ENCODE data around the gene RHNO1. TPM values are rescaled to one million over a fixed set of nuclear protein-coding genes. Genes with fewer than 3 reads are reported as not detected.
A peak's percentile ranks its signal among the peaks of the same experiment; 100 is the strongest.

Gene RHNO1
- total and polyA plus RNA-seq, 2 donors from 2014 or later: 15.9 to 17.2 TPM

DNA sequence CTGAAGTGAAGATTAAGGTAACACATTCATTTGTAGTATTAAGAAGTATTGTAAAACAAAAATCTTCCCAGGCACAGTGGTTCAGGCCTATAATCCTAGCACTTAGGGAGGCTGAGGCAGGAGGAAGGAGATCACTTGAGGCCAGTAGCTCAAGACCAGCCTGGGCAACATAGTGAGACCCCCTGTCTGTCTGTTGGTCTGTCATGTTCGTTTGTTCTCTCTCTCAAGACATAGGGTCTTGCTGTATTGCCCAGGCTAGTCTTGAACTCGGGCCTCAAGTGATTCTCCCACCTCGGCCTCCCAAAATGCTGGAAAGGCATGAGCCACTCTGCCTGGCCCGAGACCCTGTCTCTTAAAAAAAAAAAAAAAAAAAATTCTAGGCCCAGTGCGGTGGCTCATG lies 20.4 kb downstream of the RHNO1 start:
- no peak overlapping the region for H3K4me3 ChIP-seq (ENCODE audit: low read length in 3 of 3)
- H3K9me3 ChIP-seq (ENCODE audit: control insufficient read depth in 2 of 3, insufficient read depth in 1 of 3, low read length in 3 of 3): no peaks in the 10 kb centered on the region
- no peaks in the 10 kb centered on the region for H3K27me3 ChIP-seq (ENCODE audit: control insufficient read depth, insufficient read depth, low read length)
- TF ChIP-seq, protein P1, sequence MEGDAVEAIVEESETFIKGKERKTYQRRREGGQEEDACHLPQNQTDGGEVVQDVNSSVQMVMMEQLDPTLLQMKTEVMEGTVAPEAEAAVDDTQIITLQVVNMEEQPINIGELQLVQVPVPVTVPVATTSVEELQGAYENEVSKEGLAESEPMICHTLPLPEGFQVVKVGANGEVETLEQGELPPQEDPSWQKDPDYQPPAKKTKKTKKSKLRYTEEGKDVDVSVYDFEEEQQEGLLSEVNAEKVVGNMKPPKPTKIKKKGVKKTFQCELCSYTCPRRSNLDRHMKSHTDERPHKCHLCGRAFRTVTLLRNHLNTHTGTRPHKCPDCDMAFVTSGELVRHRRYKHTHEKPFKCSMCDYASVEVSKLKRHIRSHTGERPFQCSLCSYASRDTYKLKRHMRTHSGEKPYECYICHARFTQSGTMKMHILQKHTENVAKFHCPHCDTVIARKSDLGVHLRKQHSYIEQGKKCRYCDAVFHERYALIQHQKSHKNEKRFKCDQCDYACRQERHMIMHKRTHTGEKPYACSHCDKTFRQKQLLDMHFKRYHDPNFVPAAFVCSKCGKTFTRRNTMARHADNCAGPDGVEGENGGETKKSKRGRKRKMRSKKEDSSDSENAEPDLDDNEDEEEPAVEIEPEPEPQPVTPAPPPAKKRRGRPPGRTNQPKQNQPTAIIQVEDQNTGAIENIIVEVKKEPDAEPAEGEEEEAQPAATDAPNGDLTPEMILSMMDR (IDR thresholded peaks at IDR 0.05; ENCODE audit: borderline replicate concordance, extremely low read depth, insufficient read depth): no peak
- H3K27ac ChIP-seq (ENCODE audit: low read depth in 2 of 2, low read length in 2 of 2): no peak overlapping the region
- no peak for FAIRE-seq
- peaks cover 0 to 5% (median 3%) of the 10 kb centered on the region in 3 donors for H3K4me1 ChIP-seq (ENCODE audit: control insufficient read depth in 2 of 3, insufficient read depth in 2 of 3, low read depth in 1 of 3, low read length in 3 of 3)
- DNase-seq: no peak
- H3K36me3 ChIP-seq (ENCODE audit: control insufficient read depth in 2 of 3, insufficient read depth in 3 of 3, low read length in 3 of 3): no peaks in the 10 kb centered on the region
- intact Hi-C loops (cut with DNase I): no loop called here
- H3K9ac ChIP-seq (ENCODE audit: low read length in 3 of 3): no peak overlapping the region

DNA sequence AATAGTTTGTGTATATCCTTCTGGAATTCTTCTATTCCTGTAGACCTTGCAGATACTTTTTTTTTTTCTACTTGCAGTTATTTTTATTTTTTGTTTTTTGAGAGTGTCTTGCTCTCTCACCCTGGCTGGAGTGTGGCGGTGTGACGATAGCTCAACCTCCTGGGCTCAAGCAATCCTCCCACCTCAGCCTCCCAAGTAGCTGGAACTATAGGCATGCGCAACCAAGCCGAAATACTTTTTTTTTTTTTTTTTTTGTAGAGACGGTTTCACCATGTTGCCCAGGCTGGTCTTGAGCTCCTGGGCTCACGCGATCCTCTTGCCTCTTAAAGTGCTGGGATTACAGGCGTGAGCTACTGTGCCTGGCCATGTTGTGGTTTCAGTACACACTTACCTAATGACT lies 23.6 kb downstream of the RHNO1 start:
- TF ChIP-seq, protein P1 (IDR thresholded peaks at IDR 0.05; ENCODE audit: borderline replicate concordance, extremely low read depth, insufficient read depth): no peak
- DNase-seq (no peak), FAIRE-seq (no peak)
- Histone ChIP-seq H3K9me3 (ENCODE audit: control insufficient read depth in 2 of 3, insufficient read depth in 1 of 3, low read length in 3 of 3) (no peaks in the 10 kb centered on the region), H3K9ac (ENCODE audit: low read length in 3 of 3) (no peak overlapping the region), H3K36me3 (ENCODE audit: control insufficient read depth in 2 of 3, insufficient read depth in 3 of 3, low read length in 3 of 3) (no peaks in the 10 kb centered on the region), H3K27ac (ENCODE audit: low read depth in 2 of 2, low read length in 2 of 2) (no peak overlapping the region), H3K4me1 (ENCODE audit: control insufficient read depth in 2 of 3, insufficient read depth in 2 of 3, low read depth in 1 of 3, low read length in 3 of 3) (peaks cover 0 to 7% (median 6%) of the 10 kb centered on the region in 3 donors), H3K4me3 (ENCODE audit: low read length in 3 of 3) (no peak overlapping the region), H3K27me3 (ENCODE audit: control insufficient read depth, insufficient read depth, low read length) (no peaks in the 10 kb centered on the region)
- intact Hi-C loops (cut with DNase I): no loop called here

GRCh38 chr12:2902272-2902880 lies 25.4 kb downstream of the RHNO1 start:
- Histone ChIP-seq H3K27me3 (ENCODE audit: control insufficient read depth, insufficient read depth, low read length) (no peaks in the 10 kb centered on the region), H3K4me3 (ENCODE audit: low read length in 3 of 3) (no peak overlapping the region), H3K27ac (ENCODE audit: low read depth in 2 of 2, low read length in 2 of 2) (no peak overlapping the region), H3K36me3 (ENCODE audit: control insufficient read depth in 2 of 3, insufficient read depth in 3 of 3, low read length in 3 of 3) (no peaks in the 10 kb centered on the region), H3K9ac (ENCODE audit: low read length in 3 of 3) (no peak overlapping the region), H3K4me1 (ENCODE audit: control insufficient read depth in 2 of 3, insufficient read depth in 2 of 3, low read depth in 1 of 3, low read length in 3 of 3) (peaks cover 0 to 6% (median 5%) of the 10 kb centered on the region in 3 donors), H3K9me3 (ENCODE audit: control insufficient read depth in 2 of 3, insufficient read depth in 1 of 3, low read length in 3 of 3) (no peaks in the 10 kb centered on the region)
- FAIRE-seq (no peak), DNase-seq (no peak)
- intact Hi-C loops (cut with DNase I): no loop called here
- TF ChIP-seq, protein P1 (IDR thresholded peaks at IDR 0.05; ENCODE audit: borderline replicate concordance, extremely low read depth, insufficient read depth): no peak

DNA sequence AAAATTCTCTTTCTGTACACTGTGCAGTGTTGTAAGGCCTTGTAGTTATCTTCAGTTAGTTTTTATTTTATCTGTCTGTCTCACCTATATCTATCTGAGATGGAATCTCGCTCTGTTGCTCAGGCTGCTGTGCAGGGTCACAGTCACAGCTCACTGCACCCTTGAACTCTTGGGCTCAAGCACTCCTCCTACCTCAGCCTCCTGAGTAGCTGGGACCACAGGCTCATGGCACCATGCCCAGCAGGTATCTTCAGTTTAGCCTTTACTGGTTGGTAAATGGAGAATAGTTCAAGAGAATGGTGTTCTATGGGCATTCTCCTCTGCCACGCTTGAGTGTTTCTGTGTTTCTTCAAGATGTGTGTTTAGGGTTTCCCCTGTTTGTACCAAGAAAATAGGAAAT lies 27.2 kb downstream of the RHNO1 start:
- no peak overlapping the region for H3K9ac ChIP-seq (ENCODE audit: low read length in 3 of 3)
- no peaks in the 10 kb centered on the region for H3K27me3 ChIP-seq (ENCODE audit: control insufficient read depth, insufficient read depth, low read length)
- TF ChIP-seq, protein P1 (IDR thresholded peaks at IDR 0.05; ENCODE audit: borderline replicate concordance, extremely low read depth, insufficient read depth): no peak
- intact Hi-C loops (cut with DNase I): no loop called here
- DNase-seq (peak in 3 of 5 donors; percentile 14 to 31 (median 16)), FAIRE-seq (no peak)
- no peaks in the 10 kb centered on the region for H3K9me3 ChIP-seq (ENCODE audit: control insufficient read depth in 2 of 3, insufficient read depth in 1 of 3, low read length in 3 of 3)
- H3K36me3 ChIP-seq (ENCODE audit: control insufficient read depth in 2 of 3, insufficient read depth in 3 of 3, low read length in 3 of 3): no peaks in the 10 kb centered on the region
- no peak overlapping the region for H3K27ac ChIP-seq (ENCODE audit: low read depth in 2 of 2, low read length in 2 of 2)
- peaks cover 0 to 6% (median 5%) of the 10 kb centered on the region in 3 donors for H3K4me1 ChIP-seq (ENCODE audit: control insufficient read depth in 2 of 3, insufficient read depth in 2 of 3, low read depth in 1 of 3, low read length in 3 of 3)
- H3K4me3 ChIP-seq (ENCODE audit: low read length in 3 of 3): no peak overlapping the region
